Embryonic facial prominence (tissue), 1 donor: Measurements from ENCODE around the gene RPL28.

Experiments
- DNase-seq: peaks from one replicate; pipeline ENCODE4 v3.0.0-alpha.2; 2016; ENCODE audit errors: extremely low spot score

Gene RPL28

GRCh38 chr19:55385724-55386492 is at the start of gene RPL28:
Gene RPL28, plus strand, starts transcription at chr19:55385932. Its CDS starts 426 bp downstream, at chr19:55386358.
- peak; percentile 96 for DNase-seq

- no peak for DNase-seq
These were observed 49.6 kb upstream of the RPL28 start for GRCh38 chr19:55336101-55336500.

DNA sequence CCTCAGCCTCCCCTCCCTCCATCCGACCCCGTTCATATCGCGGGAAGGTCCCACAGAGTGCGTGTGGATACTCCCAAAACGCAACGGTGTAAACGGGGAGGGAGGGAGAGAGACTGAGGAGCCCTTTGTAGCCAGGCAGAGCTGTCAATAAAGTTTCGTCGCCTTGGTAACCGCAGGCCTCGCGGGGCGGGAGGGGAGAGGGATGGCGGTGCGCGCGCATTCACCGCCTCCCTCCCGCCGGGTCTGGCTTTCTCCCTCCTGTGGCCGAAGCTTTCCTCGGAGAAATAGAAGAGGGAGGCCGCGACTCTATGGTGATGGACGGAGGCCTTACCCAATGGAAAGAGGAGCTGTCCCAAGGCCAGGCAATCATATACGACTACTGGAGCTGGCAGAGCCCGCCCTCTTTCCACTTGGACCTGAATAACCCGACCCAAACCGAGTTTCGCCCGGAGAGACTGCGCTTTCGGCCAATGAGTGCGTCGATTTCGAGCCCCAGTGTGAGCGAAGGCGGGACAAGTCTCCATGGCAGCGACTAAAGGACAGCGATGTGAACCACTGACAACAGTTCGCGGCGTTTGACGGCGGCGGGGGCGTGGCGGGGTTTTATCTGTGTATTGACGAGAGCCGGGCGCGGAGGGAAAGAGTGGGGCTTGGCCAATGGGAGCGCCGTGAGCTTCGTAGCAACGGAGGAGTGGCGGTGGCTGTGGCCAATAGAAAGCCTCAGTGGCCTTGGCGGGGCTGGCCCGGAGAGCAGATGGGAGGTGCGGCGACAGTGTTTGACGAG is 46.4 kb upstream of the RPL28 start, which contains the start of gene KMT5C:
Gene KMT5C (plus strand): TSS at position 772 of the 784 bp plus-strand sequence. CDS start 2,061 bp downstream, outside the sequence.
- peak; percentile 100 for DNase-seq

- DNase-seq = no peak
These were observed 45.6 kb upstream of the RPL28 start for GRCh38 chr19:55339889-55340783.

GRCh38 chr19:55340784-55341147 is 45.0 kb upstream of the RPL28 start:
- DNase-seq = no peak

GRCh38 chr19:55341171-55341588 is 44.6 kb upstream of the RPL28 start:
- no peak for DNase-seq

- no peak for DNase-seq
These were observed 43.9 kb upstream of the RPL28 start for GRCh38 chr19:55341595-55342531.

DNA sequence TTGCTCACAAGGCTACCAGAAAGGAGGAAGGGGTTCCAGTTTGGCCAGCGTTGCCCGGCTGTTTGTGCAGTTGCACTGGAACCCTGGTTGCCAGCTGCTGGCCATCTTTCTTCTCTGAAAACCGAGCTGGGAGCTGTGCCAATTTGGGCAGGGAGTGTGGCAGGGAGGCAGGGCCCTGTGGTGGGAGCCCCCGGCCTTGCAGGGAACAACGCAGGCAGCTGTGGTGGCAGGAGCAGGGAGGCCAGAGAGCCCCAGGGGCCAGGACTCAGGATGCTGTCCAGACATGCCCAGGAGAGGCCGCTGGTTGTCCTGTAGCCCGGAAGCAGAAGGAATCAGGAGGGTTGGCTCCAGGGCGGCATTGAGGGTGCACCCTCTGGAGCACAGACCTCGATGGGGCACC is 41.3 kb upstream of the RPL28 start:
- DNase-seq = no peak

- DNase-seq = no peak
These were observed 40.5 kb upstream of the RPL28 start for GRCh38 chr19:55345101-55345817.

DNA sequence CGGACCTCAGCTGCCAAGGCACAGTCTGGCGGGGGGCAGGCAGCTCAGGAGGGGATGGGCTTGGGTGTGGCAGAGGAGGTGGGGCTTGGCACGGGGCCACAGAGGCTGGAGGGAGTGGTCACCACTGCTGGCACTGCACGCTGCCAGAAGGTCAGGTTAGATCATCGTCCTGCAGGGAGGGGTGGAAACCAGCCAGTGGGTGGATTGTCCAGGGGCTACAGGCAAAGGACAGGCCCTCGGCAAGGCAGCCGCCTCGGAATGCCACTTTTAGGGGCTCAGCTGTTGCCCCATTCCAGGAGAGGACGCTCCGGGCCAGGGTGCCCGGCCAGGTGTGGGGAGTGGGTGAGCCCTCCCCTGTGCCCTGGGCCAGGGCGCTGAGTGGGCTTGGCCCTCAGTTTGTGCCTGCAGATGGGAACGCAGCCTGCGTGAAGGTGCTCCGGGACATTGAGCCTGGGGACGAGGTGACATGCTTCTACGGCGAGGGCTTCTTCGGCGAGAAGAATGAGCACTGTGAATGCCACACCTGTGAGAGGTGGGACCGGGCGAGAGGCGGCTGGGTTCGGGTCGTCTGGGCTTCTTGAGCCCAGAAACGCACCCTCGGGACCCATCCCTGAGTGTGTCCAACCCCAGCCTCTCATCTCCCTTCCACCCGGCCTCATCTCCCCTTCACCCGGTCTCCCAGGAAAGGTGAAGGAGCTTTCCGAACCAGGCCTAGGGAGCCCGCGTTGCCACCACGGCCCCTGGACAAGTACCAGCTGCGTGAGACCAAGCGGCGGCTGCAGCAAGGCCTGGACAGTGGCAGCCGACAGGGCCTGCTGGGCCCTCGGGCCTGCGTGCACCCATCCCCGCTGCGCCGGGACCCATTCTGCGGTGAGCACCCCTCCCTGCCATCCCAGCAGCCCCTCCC is 39.7 kb upstream of the RPL28 start:
- DNase-seq = no peak

- no peak for DNase-seq
These were observed 38.8 kb upstream of the RPL28 start for GRCh38 chr19:55346725-55347441.

DNA sequence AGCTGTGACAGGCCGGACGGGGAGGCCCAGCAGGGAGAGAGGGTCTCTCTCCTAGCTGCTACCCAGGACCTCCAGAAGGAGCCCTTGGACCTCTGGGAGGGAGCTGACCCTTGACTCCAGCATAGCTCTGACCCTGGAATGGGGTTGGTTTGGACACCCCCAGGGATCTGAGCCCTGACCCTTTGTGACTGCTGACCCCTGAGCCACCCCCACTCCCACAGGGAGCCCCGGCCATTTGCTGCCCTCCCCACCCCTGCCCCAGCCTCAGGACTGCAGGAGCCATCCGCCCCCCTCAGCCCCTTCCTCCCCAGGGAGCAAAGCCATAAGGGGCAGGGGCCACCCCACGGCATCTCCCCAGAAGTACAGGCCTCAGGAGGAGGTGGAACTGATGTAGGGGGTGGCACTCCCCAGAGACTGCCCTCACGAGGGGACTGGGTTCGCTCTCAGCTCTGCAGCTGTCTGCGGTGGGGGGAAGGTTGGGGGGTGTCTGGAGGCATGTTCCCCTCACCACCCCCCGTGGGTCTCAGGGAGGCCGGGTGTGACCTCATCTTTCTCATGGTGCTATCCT is 38.2 kb upstream of the RPL28 start:
- DNase-seq = no peak

DNA sequence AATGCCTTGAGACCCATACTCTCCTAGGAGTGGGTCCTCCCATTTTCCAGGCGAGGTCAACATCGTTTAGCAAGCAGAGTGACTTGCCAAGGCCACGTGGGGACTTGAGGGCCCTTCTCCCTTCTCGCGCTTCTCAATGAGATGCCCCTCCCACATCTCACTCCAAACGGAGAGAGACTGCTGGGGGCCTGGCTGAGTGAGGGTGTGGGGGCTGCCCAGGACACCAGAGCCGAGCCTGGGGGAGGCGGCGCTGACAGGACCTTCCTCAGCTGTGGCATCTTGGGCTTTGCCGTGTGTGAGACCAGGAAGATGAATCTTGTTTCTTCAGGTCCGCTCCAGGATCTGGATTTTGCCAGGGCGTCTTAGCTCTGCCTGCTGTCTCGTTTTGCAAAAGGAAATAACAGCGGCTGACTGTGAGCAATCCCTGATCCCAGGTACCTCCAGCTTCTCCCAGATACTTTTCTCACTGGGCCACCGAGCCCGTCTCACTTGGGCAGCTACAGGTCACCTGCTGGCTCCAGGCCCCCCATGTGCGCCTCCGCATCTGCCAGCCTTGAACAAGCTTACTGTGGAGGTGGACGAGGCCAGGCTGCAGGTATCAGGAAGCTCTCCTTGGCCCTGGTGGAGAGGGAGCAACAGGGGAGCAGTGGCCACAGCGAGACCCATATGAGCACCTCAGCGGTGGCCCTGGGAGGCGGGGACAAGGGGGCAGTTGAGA is 37.3 kb upstream of the RPL28 start:
- DNase-seq = no peak

DNA sequence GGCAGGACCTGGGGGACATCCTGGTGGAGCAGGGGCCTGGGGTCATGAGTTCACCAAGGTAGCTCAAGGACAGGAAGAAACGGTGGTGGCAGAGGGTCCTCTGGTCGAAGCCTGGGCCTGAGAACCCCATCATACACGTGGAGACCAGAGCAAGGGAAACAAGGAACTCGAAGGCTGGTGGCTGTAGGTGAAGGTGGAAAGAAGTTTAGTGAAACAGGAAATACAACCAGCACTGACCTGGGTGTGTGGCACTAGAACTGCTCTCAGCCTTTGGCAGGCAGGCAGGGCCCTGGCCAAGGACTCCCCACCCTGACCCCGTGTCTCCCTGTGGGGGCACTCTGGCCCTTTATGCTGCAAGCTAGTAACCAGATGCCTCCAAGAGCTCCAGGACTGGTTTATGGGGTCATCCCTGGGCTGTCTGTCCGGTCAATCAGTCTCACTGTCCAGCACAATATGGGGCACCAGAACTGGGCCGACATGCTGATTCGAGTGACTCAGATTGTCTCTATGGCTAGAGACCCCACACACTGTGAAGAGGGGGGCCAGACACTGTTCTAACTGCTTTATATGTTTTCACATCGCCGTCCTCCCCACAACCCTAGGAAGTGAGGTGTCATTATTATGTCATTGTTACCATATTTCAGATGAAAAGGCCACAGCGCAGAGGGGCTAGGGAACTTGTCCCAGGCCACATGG is 35.0 kb upstream of the RPL28 start:
- DNase-seq = no peak

- no peak for DNase-seq
These were observed 33.7 kb upstream of the RPL28 start for GRCh38 chr19:55352040-55352439.

GRCh38 chr19:55352549-55353145 is 33.1 kb upstream of the RPL28 start:
- DNase-seq = no peak
